Lower leg skin (tissue), 3 donors: ENCODE data around the gene KCNJ14.
A peak's percentile ranks its signal among the peaks of the same experiment; 100 is the strongest.

Source experiments
- POLR2A ChIP-seq, 2 donors: fragments of 450-650 bp; IDR thresholded peaks; one replicate each; pipeline ENCODE4 v1.6.1; 2016 to 2017; ENCODE audit warnings: antibody characterized with exemption in 2 of 2, mild to moderate bottlenecking in 1 of 2, moderate library complexity in 1 of 2
- TF ChIP-seq, protein P1 (sequence below), 3 donors: fragments of 450-650 bp; IDR thresholded peaks; one replicate each; pipeline ENCODE4 v1.5.1; 2016; ENCODE audit warnings: antibody characterized with exemption in 3 of 3, mild to moderate bottlenecking in 3 of 3, moderate library complexity in 2 of 3

DNA sequence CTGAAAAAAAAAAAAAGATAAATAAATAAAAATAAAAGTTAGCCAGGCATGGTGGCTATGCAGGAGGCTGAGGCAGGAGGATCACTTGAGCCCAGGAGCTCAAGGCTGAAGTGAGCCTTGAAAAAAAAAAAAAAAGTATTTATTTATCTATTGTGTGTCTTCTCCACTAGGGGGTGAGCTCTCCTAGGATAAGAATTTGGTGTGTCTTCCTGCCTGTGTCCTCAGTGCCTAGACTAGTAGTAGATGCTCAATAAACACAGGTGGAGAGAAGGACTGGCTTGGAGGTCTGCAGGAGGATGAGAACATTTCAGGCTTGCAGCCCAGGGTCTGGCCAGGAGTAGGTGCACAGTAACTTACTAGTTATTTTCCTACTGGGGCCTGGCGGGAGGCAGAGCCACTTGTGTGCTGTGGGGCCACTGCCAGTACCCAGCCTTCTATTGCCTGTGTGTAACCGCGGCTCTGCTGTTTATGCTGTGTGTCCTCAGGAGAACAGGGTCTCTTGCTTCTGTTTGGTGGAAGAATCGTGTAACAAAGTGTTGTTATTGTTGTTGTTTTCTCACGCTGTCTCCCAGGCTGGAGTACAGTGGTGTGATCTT, 50.9 kb downstream of the KCNJ14 start:
- no peak for TF ChIP-seq POLR2A (IDR thresholded peaks at IDR 0.05)
- TF ChIP-seq, protein P1, sequence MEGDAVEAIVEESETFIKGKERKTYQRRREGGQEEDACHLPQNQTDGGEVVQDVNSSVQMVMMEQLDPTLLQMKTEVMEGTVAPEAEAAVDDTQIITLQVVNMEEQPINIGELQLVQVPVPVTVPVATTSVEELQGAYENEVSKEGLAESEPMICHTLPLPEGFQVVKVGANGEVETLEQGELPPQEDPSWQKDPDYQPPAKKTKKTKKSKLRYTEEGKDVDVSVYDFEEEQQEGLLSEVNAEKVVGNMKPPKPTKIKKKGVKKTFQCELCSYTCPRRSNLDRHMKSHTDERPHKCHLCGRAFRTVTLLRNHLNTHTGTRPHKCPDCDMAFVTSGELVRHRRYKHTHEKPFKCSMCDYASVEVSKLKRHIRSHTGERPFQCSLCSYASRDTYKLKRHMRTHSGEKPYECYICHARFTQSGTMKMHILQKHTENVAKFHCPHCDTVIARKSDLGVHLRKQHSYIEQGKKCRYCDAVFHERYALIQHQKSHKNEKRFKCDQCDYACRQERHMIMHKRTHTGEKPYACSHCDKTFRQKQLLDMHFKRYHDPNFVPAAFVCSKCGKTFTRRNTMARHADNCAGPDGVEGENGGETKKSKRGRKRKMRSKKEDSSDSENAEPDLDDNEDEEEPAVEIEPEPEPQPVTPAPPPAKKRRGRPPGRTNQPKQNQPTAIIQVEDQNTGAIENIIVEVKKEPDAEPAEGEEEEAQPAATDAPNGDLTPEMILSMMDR (IDR thresholded peaks at IDR 0.05) = peak in 1 of 3 donors; percentile 19
